ENCODE measurements around the gene PBX3.
A peak's percentile ranks its signal among the peaks of the same experiment; 100 is the strongest.

PBX3 gene

DNA sequence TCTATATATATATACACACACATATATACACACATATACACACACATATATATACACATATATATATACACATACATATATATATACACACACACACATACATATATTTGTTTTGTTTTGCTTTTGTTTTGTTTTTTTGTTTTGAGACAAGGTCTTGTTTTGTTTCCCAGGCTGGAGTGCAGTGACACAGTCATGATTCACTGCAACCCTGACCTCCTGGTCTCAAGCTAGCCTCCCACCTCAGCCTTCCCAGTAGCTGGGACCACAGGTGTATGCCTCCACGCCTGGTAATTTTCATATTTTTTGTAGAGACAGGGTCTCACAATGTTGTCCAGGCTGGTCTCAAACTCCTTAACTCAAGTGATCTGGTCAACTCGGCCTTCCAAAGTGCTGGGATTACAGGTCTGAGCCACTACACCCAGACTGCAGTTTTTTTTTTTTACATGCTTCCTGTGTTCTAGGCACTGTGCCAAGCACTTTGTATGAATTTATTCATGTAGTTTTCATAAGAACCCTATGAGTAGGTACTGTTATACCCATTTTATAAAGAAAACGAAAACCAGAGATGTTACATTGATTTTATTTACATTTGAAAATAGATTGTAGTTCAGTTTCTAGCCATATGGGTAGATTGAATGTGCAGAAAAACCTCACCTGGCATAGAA is 120.7 kb downstream of the PBX3 start:
- no peak for DNase-seq (ENCODE audit: low read depth)

DNA sequence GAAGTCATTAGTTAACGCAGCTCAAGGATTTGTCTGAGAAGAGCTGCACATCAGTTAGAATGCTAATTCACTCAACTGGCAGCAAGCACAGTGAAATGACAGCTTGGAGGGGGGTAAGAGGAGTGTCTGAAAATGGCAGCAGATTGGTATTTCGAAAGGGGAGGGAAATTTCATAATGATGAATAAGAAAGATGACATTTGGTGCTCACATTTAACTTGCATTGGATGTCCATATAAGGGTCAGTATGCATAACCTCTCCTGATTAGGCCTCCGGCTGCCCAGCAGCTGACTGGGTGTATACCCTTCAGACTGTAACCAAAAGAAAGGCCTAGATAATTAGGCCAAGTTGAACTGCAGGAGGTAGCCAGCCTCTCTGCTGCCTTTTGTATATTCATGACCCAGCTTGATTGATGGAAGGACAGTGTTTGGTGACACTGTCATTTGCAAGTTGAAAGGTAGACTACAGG is 131.0 kb downstream of the PBX3 start:
- no peak for DNase-seq (ENCODE audit: low read depth)

DNA sequence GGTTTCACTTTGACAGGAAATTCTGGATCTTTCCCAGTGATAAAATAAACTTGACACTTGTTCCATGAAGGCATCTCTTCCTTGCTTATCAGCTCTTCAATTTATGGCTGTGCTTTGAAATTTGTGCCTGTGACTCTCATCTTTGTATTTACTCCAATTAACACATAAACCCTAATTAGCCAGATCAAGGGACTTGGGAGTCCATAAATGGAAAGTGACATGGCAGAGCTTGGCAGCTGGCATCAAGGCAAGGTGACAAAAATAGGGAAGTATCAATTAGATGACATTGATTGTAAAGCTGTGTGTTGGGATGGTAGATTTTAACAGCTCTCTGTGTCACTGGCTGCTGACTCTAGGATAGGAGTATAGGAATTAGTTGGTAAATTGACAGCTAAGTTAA is 133.9 kb downstream of the PBX3 start:
- no peak for DNase-seq (ENCODE audit: low read depth)

DNA sequence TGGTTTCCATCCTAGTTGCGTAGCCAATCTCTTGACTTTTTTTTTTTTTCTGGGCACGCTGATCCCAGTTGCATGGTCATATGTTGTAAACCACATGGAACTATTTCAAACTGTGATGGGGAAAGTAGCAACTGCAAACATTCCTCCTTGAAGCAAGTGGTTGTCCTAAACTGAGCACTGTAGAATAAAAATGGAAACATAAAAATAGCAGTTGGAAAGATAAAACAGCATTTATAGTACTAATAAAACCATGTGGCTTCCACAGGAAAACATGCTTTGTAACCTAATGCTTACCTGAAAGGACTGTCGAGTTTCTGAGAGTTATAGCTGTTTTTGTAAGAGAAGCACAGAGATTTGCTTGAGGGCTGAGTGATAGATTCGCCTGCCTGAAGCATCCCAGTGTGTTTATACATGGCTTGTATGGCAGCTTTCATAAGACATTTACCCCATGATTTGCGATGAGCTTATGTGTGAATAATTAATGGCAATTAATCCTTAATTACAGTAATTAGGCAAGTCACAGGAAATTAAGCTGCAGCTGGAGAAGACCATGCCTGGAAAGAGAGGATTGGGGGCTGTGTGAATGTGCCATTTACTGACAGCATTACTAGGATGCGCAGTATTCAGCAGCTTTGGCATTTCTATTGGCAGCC is 136.5 kb downstream of the PBX3 start:
- no peak for DNase-seq (ENCODE audit: low read depth)

DNA sequence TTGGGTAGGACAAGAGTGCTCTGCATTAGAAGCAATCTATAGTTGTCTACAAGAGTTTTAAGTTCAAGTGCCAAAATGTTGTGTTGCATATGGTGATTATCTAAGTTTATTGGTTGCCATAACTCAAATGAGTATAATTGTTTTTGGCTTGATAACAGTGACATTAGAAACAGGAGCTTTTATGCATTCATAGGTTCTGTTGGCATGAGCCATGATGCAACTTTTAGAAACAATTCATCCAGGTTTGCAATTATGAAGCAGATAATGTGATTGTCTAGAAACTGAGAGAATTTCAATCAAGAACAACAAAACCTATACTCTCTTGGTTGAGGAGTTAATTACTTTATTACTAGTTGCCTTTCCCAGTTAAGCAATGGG is 137.0 kb downstream of the PBX3 start:
- no peak for DNase-seq (ENCODE audit: low read depth)

DNA sequence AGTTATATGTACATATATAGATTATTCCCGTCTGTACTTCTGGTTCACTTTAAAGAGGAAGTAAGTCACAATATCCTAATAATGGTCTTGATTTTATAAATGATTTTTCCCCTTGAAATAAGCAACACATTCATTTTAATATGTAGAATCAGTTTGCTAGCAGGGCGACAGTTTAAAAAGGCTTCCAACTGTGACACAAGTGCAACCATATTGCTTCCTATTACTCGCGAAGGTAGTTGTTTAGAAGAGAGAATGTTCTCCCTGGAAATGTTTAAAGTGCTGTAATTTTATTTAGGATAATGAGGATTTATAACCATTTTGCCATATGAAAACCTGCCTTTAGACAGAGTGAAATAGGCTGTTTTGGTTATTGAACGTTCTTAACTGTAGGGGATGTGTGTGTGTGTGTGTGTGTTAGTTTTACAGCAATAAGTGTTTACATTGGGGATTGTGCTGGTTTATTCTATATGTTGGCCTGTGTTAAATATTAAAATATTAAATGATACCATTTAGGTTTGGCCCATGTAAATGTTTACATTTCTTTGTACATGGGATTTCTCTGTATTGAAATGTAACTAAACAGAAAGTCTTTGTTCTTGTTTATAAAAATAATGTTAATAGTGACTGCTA is 138.3 kb downstream of the PBX3 start:
- DNase-seq (ENCODE audit: low read depth): no peak

DNA sequence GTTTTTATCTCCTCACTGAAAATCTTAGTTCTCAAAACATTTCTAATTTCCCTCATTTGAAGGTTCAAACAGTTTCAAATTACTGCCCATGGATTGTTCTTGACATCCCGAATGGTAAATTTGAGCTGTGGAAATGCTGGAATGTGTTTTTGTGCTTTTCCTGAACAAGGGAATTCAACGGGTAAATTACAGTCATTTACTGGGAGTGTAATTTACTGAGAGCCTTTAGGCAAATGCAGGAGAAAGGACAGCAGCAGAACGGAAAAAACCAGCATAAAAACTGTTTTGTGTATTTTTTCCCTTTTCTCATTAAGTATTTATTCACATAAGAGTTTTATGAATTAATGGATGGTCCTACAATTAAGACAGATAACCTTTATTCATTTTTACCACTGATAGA is 139.2 kb downstream of the PBX3 start:
- no peak for DNase-seq (ENCODE audit: low read depth)

DNA sequence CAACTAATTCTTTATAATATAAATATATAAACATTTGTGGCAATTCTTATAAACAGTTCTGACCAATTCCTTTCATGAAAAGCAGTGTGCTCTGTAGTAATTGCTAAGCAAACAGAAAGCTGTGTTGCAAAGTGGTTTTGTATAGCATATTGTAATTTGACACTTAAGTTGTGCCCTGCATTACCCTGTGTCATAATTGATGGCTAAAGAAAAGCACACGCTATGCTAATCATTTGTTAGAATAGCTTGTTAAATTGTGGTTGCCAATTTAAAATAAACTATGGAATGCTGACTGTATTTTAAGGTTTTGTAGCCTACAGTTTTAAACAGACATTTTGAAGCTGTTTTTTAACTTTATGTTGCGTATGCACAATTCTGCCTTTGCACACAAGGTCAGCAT is 140.0 kb downstream of the PBX3 start:
- DNase-seq (ENCODE audit: low read depth): no peak

DNA sequence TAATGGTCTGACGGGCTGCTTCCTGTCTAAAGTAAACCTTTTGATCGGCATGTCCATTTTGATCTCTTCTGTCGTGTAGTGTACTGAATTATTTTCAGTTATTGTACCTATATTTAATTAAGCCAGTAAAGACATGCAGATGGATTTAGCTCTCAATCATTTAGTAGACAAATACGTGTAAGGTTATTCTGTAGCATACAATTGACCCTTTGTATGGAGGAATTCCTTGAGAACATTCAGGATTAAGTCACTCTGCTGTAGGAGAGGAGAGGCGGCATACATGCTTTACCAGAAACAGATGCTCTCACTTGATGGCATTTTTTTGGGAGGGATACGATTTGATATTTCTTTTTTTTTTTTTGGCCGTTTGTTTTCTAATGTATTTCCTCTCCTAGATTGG is 141.0 kb downstream of the PBX3 start:
- DNase-seq (ENCODE audit: low read depth): no peak

DNA sequence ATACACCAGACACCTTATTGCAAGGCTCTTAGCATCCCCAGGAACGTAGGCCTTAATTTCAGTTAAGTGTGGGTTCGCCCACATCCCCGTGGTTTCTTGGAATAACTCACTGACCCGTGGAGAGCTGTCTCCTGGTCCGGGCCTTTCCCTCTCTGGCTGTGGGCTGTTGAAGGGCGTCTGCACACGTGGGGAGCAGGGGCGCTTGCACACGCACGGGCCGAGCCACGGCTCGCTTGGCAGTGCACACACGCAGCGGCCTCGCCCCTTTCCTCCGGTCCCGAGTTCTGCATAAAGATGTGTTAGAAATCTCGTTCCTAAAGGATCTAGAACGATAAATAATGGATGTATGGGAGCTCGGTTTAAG is 141.9 kb downstream of the PBX3 start:
- no peak for DNase-seq (ENCODE audit: low read depth)

DNA sequence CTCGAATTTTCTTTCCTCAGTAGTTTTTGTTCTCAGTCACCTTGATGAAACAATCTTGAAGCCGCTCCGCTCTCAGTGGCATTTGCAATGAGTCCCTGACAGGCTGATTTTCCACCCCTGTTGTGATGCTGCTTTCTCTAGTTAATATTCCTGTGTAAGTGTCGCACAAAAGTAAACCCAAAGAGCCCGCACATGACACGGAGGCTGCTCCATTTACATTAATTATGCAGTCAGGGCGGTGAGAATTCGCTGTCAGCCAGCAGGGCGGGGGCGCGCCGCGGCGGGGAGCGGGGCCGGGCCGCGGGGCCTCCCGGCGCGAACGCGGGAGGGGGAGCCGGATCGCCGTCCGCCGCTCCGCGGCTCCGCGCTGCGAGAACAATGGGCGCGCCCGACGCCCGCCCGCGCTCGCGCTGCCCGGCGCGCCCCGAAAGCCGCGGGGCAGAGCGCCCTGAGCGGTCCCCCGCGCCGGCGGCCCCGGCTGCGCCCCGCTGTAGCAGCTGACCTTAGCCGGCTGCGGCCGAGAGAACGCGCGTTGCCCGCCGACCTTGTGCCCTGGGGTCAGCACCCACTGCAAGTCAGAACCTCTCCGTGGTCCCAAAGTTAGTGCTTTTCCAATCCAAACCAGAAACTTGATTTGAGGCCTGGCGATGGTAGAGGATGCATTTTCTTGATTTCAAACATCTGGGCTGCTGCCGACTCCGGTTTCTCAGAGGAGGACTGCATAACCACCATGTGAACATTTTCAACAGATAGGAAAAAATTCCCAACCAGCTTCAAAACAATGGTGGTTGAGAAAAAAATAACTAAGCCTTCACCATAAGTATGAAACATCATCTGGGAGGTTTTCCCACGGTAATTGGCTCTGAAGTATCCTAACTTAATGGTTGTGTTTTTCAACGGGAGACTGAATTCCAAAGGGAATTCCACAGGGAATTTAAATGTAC is 142.6 kb downstream of the PBX3 start:
- DNase-seq (ENCODE audit: low read depth): no peak

DNA sequence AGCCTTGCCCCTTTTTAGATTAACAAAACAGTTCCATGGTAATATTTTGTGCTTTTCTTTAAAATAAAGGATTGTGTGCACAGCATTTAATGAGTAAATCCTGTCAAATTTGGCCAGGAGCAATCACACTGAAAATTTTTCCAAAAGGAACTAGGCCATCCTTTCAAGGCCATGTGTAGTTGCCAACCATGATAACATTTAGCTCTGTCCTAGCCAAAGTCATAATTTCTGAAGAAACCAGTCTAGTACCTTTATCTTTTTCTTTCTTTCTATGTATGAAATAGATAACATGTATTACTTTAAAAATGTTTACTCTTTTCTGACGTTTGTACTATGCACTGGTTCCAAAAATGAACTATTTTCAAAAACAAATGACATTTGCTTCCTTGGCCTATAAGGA is 143.7 kb downstream of the PBX3 start:
- DNase-seq (ENCODE audit: low read depth): no peak

DNA sequence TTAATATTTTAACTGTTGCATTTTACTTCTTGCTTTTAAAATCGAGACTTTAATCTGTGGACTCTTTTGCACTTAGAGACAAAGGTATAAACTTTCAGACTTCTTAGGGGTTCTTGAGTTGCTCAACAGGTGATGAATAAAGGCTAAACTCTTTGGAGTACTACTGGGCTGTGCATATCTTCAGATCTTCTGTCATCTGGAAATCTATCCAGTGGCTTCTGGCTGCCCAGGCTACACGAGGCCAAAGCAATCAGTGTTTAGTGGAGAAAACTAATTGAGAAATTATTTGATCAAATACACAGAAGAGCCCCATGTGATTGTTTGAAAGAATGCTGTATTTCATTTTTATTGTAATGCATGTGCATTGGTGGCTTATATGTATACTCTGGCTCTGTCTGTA is 146.1 kb downstream of the PBX3 start:
- no peak for DNase-seq (ENCODE audit: low read depth)

DNA sequence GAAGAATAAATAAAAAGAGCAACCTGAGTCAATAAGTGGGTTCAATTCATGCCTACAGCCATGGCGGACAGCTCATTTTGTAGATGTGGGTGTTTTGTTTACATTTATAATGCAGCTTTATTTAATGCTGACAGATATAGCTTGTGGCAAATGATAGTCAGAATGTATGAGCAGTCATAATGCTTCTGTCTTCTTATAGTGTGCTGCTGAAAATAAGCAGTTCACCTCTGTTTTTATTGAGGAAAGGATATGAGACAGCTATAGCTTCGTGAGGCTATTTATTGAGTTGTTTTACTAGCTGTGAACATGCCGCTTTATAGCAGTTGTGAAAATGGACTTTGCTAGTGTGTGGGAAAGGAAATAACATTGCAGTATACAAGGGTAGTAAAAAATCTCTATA is 147.4 kb downstream of the PBX3 start:
- DNase-seq (ENCODE audit: low read depth): no peak

DNA sequence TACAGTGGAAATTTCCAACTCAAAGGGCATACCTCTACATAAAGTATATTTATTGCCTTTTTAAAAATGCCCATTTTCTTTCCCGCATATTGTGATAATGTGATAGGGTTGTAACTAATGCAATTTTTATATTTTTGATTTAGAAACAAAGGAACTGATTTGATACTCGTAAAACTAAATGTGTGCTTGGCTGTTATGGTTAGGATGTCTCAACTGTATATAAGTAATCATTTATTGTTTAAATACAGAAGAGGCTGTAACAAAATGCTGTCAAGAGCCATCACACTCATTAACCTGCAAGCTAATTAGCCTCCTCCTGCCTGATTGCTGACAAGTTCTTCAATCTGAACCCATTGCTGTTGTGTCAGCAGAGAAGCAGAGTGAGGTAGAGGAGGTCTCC is 149.2 kb downstream of the PBX3 start:
- DNase-seq (ENCODE audit: low read depth): no peak

DNA sequence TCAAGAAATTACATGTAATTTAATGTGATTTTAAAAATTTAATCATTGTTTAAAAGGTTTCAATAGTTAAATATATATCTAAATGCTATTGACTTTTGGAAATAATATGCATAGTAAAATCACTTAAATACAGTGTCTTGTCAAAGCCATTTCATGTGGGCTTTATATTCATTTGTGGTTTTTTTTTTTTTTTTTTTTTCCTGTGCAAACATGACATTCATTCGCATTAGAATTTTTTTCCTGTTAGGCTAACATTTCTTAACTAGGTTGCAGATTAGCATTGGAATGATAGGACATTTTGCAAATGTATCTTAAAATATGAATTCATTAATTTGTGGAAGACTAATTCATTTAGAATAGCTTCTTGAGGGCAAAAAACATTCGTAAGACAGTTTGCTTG is 149.8 kb downstream of the PBX3 start:
- DNase-seq (ENCODE audit: low read depth): no peak

DNA sequence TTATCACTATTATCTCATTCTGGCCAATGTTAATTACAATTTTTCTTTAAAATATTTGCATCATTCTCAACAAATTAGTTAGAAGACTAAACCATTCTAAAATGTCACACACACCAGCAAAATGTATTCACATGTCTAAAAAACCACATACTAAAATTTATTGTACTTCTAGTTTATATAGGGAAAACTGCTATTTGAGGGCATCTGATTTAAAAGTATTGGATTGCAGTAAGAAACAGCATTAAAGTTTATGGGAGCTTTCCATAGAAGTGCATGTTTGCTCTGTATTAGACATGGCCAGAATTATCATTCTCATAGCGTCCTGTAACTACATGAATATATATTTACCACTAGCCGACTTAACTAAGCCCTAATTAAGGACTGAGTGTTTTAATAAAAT is 150.3 kb downstream of the PBX3 start:
- no peak for DNase-seq (ENCODE audit: low read depth)

DNA sequence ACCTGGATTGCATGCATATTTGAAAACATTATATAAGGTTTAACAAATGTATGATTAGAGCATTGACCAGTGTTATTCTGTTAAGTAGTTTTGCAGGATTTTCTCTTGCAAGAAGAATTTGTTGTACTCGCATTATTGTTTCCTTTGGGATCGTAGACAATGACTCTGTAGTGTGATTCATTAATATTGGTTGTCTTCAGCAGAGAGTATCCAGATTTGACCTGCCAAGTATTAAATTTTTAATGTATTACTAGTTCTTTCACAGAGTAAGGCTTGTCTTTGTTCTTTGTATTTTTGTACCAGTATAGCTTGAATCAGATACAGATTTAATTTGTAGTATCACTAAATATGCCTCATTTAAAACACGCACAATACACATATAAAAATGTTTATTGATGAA is 155.0 kb downstream of the PBX3 start:
- DNase-seq (ENCODE audit: low read depth): no peak

DNA sequence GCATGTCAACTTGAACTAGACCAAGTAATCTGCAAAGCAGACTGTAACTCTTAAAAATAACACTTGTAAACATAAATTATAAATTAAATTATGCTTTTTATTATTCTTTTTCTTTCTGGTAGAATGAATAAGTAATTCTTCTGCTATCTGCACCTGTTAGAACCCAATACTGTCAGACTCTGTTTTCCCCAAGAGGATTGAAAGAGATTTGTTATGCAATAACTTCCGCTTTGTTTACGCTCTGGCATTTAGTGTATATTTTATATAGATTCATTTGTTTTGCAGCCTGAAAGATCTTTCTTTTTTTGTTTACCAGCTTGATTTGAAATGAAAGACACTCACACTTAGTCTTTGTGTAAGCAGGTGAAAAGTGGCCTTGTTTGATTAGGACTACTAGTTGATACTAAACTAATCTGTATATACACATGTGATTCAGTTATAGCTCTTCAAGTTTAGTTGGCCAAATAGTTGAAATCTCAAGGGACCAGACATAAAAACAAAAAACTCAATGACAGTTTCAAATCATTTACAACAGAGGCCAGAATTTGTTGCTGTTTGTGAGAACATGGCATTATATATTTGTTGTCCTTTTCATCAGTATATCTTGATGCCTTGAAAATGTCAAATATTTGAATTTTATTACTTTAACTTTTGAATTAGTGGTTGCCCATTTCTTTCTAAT is 155.8 kb downstream of the PBX3 start:
- DNase-seq (ENCODE audit: low read depth): no peak

DNA sequence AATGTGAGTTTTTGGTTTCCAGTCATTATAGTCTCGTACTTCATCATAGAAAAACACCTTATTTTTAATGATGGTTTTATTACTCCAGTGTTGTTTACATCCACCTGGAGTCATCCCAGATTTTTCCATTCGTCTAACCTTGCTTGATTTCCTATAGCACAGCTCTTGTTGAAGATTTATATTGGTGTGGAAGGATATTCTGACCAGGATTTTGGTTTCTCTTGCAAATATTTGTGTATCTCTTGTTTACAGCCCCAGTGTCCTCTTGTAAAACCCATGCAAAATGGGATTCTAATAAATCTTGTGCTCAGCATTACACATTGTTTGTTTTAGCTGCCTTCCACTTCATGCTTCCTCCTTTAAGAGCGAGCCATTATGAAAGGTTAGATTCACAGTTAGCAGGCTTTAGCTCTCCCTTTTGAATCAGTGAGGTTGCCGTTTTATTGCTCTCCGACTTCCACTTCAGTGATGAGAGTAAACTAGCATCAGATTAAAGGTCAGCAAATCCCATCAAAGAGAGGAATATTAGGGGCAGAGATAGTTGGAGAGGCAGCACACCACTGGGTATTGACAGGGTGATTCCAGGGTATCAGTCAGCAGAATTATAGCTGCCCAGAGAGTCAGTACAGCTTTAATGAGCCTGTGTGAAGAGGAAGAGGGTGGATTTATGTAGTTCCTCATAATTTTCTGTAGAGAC is 157.1 kb downstream of the PBX3 start:
- DNase-seq (ENCODE audit: low read depth): no peak

DNA sequence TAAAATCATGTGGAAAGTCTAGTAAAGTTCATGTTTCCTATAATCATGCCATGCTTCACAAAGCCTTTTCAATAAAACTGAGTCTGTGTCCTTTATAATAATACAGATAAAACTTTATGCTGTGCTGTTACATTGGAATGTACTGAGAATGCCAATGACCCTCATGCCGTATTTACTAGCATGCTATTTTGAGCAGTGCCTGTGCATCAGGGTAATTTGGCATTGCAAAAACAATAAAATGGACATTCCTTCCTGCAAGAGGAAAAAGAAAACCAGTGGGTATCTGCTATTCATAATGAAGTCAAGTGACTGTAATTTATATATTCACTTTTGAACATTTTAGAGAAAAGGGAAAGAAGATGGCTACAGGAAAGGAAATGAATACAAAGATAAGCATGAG is 159.0 kb downstream of the PBX3 start:
- peak; percentile 30 for DNase-seq (ENCODE audit: low read depth)
